Measurements from ENCODE around the gene ASPRV1. TPM values are rescaled to one million over a fixed set of nuclear protein-coding genes. Genes with fewer than 3 reads are reported as not detected.

The ASPRV1 gene
- total and polyA plus RNA-seq, 10 of the 15 experiments (the other 5 are each of a cell fraction or from before 2014, with no cell fraction given) = 0.11 to 1.1 (median 0.33) TPM

GRCh38 chr2:69965756-69966445, 4.5 kb upstream of the ASPRV1 start:
- H3K4me1 ChIP-seq (ENCODE audit: control insufficient read depth, insufficient read depth, low read length) = peaks cover 6% of the 10 kb centered on the region
- ChIA-PET CTCF (interaction anchor here (0.6 kb wide), 1 partner anchor 324 kb away, joined by 4 read pairs; no protein-coding TSS in a partner anchor), SMC1A (ENCODE audit: uncharacterized antibody, unreplicated experiment) (interaction anchor here (0.6 to 1.3 kb wide), 2 partner anchors 105 to 307 kb away, joined by 3 read pairs; no protein-coding TSS in a partner anchor), RAD21 (ENCODE audit: unreplicated experiment) (no interaction called here), POLR2A (no interaction called here)
- WGBS (ENCODE audit: insufficient coverage, insufficient replicate concordance, low lambda C conversion rate, missing lambda C conversion rate) = 62% methylated on average over 8 of the region's 8 CpGs
- FAIRE-seq (no peak), DNase-seq (ENCODE audit: low read depth, low spot score) (no peak), ATAC-seq (no peak)
- in situ Hi-C loops (cut with MboI) (no loop called here), intact Hi-C loops (cut with micrococcal nuclease; ENCODE audit: unreplicated experiment) (no loop called here)
- H4K20me1 ChIP-seq (ENCODE audit: control insufficient read depth, insufficient read depth) = no peaks in the 10 kb centered on the region
- no peaks in the 10 kb centered on the region for H3K79me2 ChIP-seq (ENCODE audit: control insufficient read depth, insufficient read depth, low read length)
- no peaks in the 10 kb centered on the region for H3K27me3 ChIP-seq (replicated peaks in 1 of 2; ENCODE audit: control insufficient read depth in 2 of 2, insufficient read depth in 2 of 2, low read length in 1 of 2)
- no peak overlapping the region for H3K9ac ChIP-seq (ENCODE audit: control insufficient read depth, insufficient read depth, low read length)
- no peak overlapping the region for H3K4me3 ChIP-seq
- no peaks in the 10 kb centered on the region for H3K9me3 ChIP-seq (replicated peaks; ENCODE audit: control insufficient read depth, insufficient read depth, low read length)
- no TSS peak for BruUV-seq (replicated peaks)
- H3K4me2 ChIP-seq (ENCODE audit: control insufficient read depth, insufficient read depth) = no peak overlapping the region
- TF ChIP-seq ETV6 (conservative IDR thresholded peaks at IDR 0.05 in 1 of 2, IDR thresholded peaks at IDR 0.05 in 1 of 2; ENCODE audit: borderline replicate concordance in 1 of 2, low read depth in 1 of 2) (no peak), BCLAF1 (IDR thresholded peaks at IDR 0.05) (no peak), MTA2 (IDR thresholded peaks at IDR 0.05; ENCODE audit: low read depth) (no peak), EP300 (IDR thresholded peaks at IDR 0.05; ENCODE audit: borderline replicate concordance in 1 of 2, control insufficient read depth in 1 of 2, low read depth in 2 of 2, low read length in 2 of 2) (no peak), RELA (IDR thresholded peaks at IDR 0.05; ENCODE audit: borderline replicate concordance, partially characterized antibody) (no peak), BHLHE40 (IDR thresholded peaks at IDR 0.05; ENCODE audit: borderline replicate concordance in 1 of 2, low read depth in 2 of 2, low read length in 1 of 2) (no peak), SPI1 (IDR thresholded peaks at IDR 0.05; ENCODE audit: borderline replicate concordance, insufficient read depth, low read depth, low read length) (no peak)
- H3K36me3 ChIP-seq (ENCODE audit: control insufficient read depth in 2 of 2, insufficient read depth in 2 of 2, low read length in 1 of 2) = no peaks in the 10 kb centered on the region
- H3K27ac ChIP-seq (ENCODE audit: control insufficient read depth, insufficient read depth) = no peak overlapping the region
- H2AFZ ChIP-seq (ENCODE audit: control insufficient read depth, low read depth, low read length) = no peak overlapping the region
